Measurements from ENCODE around the gene DENND4A. TPM values are rescaled to one million over a fixed set of nuclear protein-coding genes. Genes with fewer than 3 reads are reported as not detected.
"Not testable (repeated sequence)": the region's sequence is repeated elsewhere in the genome, so short reads cannot be mapped to it uniquely, and the experiment has no call there.

The DENND4A gene
- total RNA-seq, 1 experiment from 2014 or later, result 13.2 TPM

DNA sequence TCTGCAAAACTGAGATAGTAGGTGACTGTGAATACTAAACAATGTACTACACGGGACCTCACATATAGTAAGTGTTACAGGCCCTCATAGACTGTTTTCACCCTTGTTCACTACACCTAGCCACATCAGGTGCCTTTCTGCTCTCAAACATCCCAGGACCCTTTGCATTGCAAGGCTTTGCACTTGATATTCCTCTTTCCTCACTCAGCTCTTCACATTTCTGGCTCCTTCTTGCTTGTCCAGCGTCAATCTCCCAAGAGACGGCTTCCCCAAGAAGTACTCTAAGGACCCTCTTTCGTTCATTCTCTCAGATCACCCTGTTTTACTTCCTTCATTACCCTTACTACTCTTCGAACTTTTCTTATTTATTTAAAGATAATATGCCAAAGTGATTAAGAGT lies 10.0 kb downstream of the DENND4A start:
- BruUV-seq (replicated peaks), result no TSS peak
- Histone ChIP-seq H3K36me3 (ENCODE audit: insufficient read depth, low read length, poor library complexity, severe bottlenecking) (no peaks in the 10 kb centered on the region), H3K9me3 (ENCODE audit: low read depth, low read length, poor library complexity, severe bottlenecking) (no peaks in the 10 kb centered on the region), H3K27ac (ENCODE audit: low read depth, low read length, poor library complexity, severe bottlenecking) (no peak overlapping the region), H3K27me3 (replicated peaks; ENCODE audit: insufficient read depth, low read depth, low read length, poor library complexity) (no peaks in the 10 kb centered on the region), H3K4me1 (ENCODE audit: insufficient read depth, low read length, poor library complexity, severe bottlenecking) (no peaks in the 10 kb centered on the region), H3K4me3 (ENCODE audit: low read depth, low read length, poor library complexity, severe bottlenecking) (no peak overlapping the region)
- DNase-seq (ENCODE audit: low spot score), result no peak
- intact Hi-C loops (cut with micrococcal nuclease; ENCODE audit: unreplicated experiment), result no loop called here
- no peak for TF ChIP-seq EZH2 (IDR thresholded peaks at IDR 0.05; ENCODE audit: borderline replicate concordance, low read depth, low read length, poor library complexity, severe bottlenecking)
- TF ChIP-seq, protein P1, sequence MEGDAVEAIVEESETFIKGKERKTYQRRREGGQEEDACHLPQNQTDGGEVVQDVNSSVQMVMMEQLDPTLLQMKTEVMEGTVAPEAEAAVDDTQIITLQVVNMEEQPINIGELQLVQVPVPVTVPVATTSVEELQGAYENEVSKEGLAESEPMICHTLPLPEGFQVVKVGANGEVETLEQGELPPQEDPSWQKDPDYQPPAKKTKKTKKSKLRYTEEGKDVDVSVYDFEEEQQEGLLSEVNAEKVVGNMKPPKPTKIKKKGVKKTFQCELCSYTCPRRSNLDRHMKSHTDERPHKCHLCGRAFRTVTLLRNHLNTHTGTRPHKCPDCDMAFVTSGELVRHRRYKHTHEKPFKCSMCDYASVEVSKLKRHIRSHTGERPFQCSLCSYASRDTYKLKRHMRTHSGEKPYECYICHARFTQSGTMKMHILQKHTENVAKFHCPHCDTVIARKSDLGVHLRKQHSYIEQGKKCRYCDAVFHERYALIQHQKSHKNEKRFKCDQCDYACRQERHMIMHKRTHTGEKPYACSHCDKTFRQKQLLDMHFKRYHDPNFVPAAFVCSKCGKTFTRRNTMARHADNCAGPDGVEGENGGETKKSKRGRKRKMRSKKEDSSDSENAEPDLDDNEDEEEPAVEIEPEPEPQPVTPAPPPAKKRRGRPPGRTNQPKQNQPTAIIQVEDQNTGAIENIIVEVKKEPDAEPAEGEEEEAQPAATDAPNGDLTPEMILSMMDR (conservative IDR thresholded peaks at IDR 0.05; ENCODE audit: low read depth, low read length), result no peak
- CTCF ChIA-PET, result no interaction called here
- POLR2A ChIA-PET (ENCODE audit: low non-redundant PET), result no interaction called here

DNA sequence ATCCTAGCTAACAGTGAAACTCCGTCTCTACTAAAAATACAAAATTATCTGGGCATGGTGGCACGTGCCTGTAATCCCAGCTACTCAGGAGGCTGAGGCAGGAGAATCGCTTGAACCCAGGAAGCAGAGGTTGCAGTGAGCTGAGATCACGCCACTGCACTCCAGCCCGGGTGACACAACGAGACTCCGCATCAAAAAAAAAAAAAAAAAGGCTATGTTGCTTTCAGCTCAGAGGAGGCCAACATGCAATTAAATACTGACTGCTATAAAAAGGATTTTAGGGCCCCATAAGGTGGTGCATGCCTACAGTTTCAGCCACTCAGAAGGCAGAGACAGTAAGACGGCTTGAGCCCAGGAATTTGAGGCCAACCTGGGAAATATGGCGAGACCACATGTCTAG lies 13.4 kb downstream of the DENND4A start:
- H3K36me3 ChIP-seq (ENCODE audit: insufficient read depth, low read length, poor library complexity, severe bottlenecking); H3K9me3 ChIP-seq (ENCODE audit: low read depth, low read length, poor library complexity, severe bottlenecking); H3K4me1 ChIP-seq (ENCODE audit: insufficient read depth, low read length, poor library complexity, severe bottlenecking); H3K4me3 ChIP-seq (ENCODE audit: low read depth, low read length, poor library complexity, severe bottlenecking); CTCF ChIA-PET; BruUV-seq (replicated peaks); POLR2A ChIA-PET (ENCODE audit: low non-redundant PET); H3K27ac ChIP-seq (ENCODE audit: low read depth, low read length, poor library complexity, severe bottlenecking); intact Hi-C loops (cut with micrococcal nuclease; ENCODE audit: unreplicated experiment); H3K27me3 ChIP-seq (replicated peaks; ENCODE audit: insufficient read depth, low read depth, low read length, poor library complexity); DNase-seq (ENCODE audit: low spot score): not testable (repeated sequence)

DNA sequence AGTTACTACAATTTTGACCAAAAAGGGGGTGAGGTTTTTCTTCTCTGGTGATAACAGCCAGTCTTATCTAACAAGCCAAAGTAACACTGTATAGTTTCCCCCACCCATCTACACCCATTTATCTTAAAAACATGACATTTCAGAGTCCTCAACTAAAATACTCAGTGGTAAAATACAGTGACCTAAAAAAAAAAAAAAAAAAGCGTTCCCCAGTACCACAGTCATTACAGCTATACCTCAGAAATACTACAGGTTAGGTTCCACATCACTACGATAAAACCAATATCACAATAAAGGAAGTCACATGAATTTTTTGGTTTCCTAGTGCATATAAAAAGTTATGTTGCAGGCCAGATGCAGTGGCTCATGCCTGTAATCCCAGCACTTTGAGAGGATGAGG lies 13.8 kb downstream of the DENND4A start:
- Histone ChIP-seq H3K27me3 (replicated peaks; ENCODE audit: insufficient read depth, low read depth, low read length, poor library complexity) (no peaks in the 10 kb centered on the region), H3K9me3 (ENCODE audit: low read depth, low read length, poor library complexity, severe bottlenecking) (no peaks in the 10 kb centered on the region), H3K4me3 (ENCODE audit: low read depth, low read length, poor library complexity, severe bottlenecking) (no peak overlapping the region), H3K27ac (ENCODE audit: low read depth, low read length, poor library complexity, severe bottlenecking) (no peak overlapping the region), H3K36me3 (ENCODE audit: insufficient read depth, low read length, poor library complexity, severe bottlenecking) (no peaks in the 10 kb centered on the region), H3K4me1 (ENCODE audit: insufficient read depth, low read length, poor library complexity, severe bottlenecking) (no peaks in the 10 kb centered on the region)
- intact Hi-C loops (cut with micrococcal nuclease; ENCODE audit: unreplicated experiment), result no loop called here
- no TSS peak for BruUV-seq (replicated peaks)
- ChIA-PET CTCF (interaction anchor here (0.5 kb wide), 1 partner anchor 60 kb away, joined by 4 read pairs; no protein-coding TSS in a partner anchor), POLR2A (ENCODE audit: low non-redundant PET) (no interaction called here)
- TF ChIP-seq, protein P1 (conservative IDR thresholded peaks at IDR 0.05; ENCODE audit: low read depth, low read length), result no peak
- no peak for TF ChIP-seq EZH2 (IDR thresholded peaks at IDR 0.05; ENCODE audit: borderline replicate concordance, low read depth, low read length, poor library complexity, severe bottlenecking)
- no peak for DNase-seq (ENCODE audit: low spot score)

DNA sequence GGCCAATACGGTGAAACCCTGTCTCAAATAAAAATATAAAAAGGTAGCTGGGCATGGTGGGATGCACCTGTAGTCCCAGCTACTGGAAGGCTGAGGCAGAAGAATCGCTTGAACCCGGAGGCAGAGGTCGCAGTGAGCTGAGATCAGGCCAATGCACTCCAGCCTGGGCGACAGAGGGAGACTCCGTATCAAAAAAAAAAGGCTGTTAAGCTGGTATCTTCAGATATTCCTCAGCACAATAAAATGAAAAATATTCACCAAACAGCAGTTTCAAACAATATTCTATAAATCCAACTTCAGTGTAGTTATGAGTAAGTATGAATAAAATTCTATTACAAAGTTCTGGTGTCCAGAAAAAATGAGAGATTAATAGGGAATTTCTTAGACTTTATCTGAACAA lies 14.2 kb downstream of the DENND4A start:
- ChIA-PET POLR2A (ENCODE audit: low non-redundant PET) (no interaction called here), CTCF (interaction anchor here (0.5 kb wide), 1 partner anchor 61 kb away, joined by 4 read pairs; no protein-coding TSS in a partner anchor)
- Histone ChIP-seq H3K27ac (ENCODE audit: low read depth, low read length, poor library complexity, severe bottlenecking) (no peak overlapping the region), H3K27me3 (replicated peaks; ENCODE audit: insufficient read depth, low read depth, low read length, poor library complexity) (no peaks in the 10 kb centered on the region), H3K4me1 (ENCODE audit: insufficient read depth, low read length, poor library complexity, severe bottlenecking) (no peaks in the 10 kb centered on the region), H3K4me3 (ENCODE audit: low read depth, low read length, poor library complexity, severe bottlenecking) (no peak overlapping the region), H3K36me3 (ENCODE audit: insufficient read depth, low read length, poor library complexity, severe bottlenecking) (no peaks in the 10 kb centered on the region), H3K9me3 (ENCODE audit: low read depth, low read length, poor library complexity, severe bottlenecking) (no peaks in the 10 kb centered on the region)
- TF ChIP-seq, protein P1 (conservative IDR thresholded peaks at IDR 0.05; ENCODE audit: low read depth, low read length), result no peak
- TF ChIP-seq EZH2 (IDR thresholded peaks at IDR 0.05; ENCODE audit: borderline replicate concordance, low read depth, low read length, poor library complexity, severe bottlenecking), result no peak
- intact Hi-C loops (cut with micrococcal nuclease; ENCODE audit: unreplicated experiment), result no loop called here
- no TSS peak for BruUV-seq (replicated peaks)
- DNase-seq (ENCODE audit: low spot score), result no peak

Measured in A673 (cell line).